ENCODE results near the gene KRT6A.

DNA sequence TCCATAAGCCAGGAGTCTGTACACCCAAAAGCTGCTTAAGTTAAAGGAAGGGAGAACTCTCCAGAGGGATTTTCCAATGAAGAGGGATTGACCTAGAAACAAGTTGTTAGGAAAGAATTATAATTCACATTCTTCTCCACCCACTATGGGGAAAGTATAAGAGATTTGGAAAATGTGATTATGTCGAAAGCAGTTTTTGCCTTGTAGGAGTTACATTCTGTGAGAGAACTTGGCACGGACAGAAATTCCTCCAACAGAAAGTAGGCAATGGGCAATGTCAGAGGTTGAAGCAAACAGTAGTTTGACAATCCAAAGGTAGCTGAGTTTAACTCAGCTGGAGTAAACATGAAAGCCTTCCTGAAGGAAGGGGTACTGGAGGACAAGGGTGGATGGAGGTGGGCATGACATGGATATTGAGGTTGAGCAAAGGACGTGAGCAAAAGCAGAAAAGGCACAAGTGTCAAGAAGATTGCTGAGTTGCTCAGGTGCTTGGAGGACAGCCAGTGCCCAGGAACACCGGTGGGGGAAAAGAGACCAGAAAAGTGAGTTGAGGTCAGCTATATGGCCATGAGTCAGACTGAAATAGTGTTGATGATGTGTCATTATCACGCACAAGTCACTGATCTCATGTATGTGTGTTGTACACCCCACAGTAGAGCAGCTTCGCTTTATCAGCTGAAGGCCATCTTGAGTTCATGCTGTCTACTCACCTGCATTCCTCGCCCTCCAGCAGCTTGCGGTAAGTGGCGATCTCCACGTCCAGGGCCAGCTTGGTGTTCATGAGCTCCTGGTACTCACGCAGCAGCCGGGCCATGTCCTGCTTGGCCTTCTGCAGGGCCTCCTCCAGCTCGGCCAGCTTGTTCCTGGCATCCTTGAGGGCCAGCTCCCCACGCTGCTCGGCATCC lies 23.1 kb upstream of the KRT6A start:
- TF ChIP-seq, protein P1, sequence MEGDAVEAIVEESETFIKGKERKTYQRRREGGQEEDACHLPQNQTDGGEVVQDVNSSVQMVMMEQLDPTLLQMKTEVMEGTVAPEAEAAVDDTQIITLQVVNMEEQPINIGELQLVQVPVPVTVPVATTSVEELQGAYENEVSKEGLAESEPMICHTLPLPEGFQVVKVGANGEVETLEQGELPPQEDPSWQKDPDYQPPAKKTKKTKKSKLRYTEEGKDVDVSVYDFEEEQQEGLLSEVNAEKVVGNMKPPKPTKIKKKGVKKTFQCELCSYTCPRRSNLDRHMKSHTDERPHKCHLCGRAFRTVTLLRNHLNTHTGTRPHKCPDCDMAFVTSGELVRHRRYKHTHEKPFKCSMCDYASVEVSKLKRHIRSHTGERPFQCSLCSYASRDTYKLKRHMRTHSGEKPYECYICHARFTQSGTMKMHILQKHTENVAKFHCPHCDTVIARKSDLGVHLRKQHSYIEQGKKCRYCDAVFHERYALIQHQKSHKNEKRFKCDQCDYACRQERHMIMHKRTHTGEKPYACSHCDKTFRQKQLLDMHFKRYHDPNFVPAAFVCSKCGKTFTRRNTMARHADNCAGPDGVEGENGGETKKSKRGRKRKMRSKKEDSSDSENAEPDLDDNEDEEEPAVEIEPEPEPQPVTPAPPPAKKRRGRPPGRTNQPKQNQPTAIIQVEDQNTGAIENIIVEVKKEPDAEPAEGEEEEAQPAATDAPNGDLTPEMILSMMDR (conservative IDR thresholded peaks at IDR 0.05; ENCODE audit: low read depth, low read length): no peak
- TF ChIP-seq EZH2 (IDR thresholded peaks at IDR 0.05; ENCODE audit: borderline replicate concordance, low read depth, low read length, poor library complexity, severe bottlenecking): no peak

Measured in A673 (cell line).